ENCODE results near the gene COMP. TPM values are rescaled to one million over a fixed set of nuclear protein-coding genes. Genes with fewer than 3 reads are reported as not detected.

Gene COMP
- total RNA-seq = 0.25 TPM in 1 of 2 replicates, not detected in the other

GRCh38 chr19:18790566-18791314 is at the start of gene COMP:
Gene COMP (minus strand): TSS chr19:18791305. CDS start chr19:18791269, 36 bp downstream.

GRCh38 chr19:18831524-18832305 is 40.6 kb upstream of the COMP start, which contains the start of gene UPF1:
Gene UPF1 (plus strand): TSS chr19:18831959. CDS start chr19:18832210, 251 bp downstream.

Other genes with a start within 250 kb of the COMP start
- gene FKBP8, start 247.7 kb downstream of the COMP start, total RNA-seq = 181 and 304 TPM in 2 replicates
- gene KXD1, start 233.4 kb downstream of the COMP start, total RNA-seq = 169 and 233 TPM in 2 replicates
- 945 and 1,196 TPM in 2 replicates for gene UBA52, start 219.4 kb downstream of the COMP start, total RNA-seq
- gene REX1BD, start 202.5 kb downstream of the COMP start, total RNA-seq = 79.2 and 122 TPM in 2 replicates
- gene CRLF1, start 184.5 kb downstream of the COMP start, total RNA-seq = 0.65 and 2.5 TPM in 2 replicates
- 0.16 and 1.3 TPM in 2 replicates for gene TMEM59L, start 178.4 kb downstream of the COMP start, total RNA-seq
- gene KLHL26, start 154.3 kb downstream of the COMP start, total RNA-seq = 6.4 and 7.6 TPM in 2 replicates
- 2.6 and 12.7 TPM in 2 replicates for gene CRTC1, start 107.6 kb downstream of the COMP start, total RNA-seq
- 48.4 and 58.9 TPM in 2 replicates for gene UPF1, start 40.7 kb upstream of the COMP start, total RNA-seq
- gene CERS1, start 104.9 kb upstream of the COMP start, total RNA-seq = 0.81 and 2.8 TPM in 2 replicates
- gene COPE, start 128.1 kb upstream of the COMP start, total RNA-seq = 307 and 338 TPM in 2 replicates
- gene DDX49, start 128.4 kb upstream of the COMP start, total RNA-seq = 47.3 and 67.6 TPM in 2 replicates
- gene HOMER3, start 149.9 kb upstream of the COMP start, total RNA-seq = 79.5 and 150 TPM in 2 replicates
- 24.6 and 28.0 TPM in 2 replicates for gene SUGP2, start 242.2 kb upstream of the COMP start, total RNA-seq
- gene ARMC6, start 242.3 kb upstream of the COMP start, total RNA-seq = 45.1 and 73.0 TPM in 2 replicates

All from mesangial cell (primary cell).